ENCODE results near the gene PTMA.

PTMA gene

DNA sequence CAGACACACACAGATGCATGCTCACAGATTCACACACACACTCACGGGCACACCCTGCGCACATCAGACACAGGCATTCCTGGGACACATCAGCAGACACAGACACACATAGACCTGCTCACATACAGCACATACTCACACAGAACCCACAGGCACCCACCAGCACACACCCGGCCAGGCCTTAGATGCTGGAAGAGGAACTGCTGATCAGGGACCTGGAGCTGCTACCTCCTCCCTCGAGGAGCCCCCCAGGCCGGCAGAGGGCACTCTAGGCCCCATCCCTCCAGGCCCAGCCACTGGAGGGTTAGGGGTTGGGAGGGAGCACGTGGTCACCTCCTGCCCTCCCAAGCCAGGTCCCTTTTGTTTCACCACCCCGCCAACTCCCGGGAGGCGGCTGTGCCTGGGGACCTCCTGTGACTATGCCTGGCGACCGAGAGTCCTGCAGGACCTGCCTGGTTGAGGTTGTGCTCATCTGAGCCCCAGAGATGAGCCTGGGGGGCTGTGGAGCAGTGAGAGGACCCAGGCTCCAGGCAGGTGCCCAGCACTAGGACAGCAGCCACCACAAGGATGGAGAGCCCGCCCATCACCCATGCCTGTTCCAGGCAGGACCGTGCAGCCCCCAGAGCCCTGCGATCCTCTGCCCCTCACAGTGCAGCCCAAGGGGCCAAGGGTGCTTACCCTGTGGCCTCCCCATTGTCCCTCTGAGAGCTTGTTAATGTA is 21.0 kb upstream of the PTMA start:
- Histone ChIP-seq H3K4me1 (ENCODE audit: control insufficient read depth, insufficient read depth, low read length) (no peaks in the 10 kb centered on the region), H3K9ac (ENCODE audit: low read length) (no peak overlapping the region), H3K27me3 (replicated peaks; ENCODE audit: control insufficient read depth, insufficient read depth, low read length) (no peaks in the 10 kb centered on the region), H3K9me3 (ENCODE audit: control insufficient read depth, low read length) (no peaks in the 10 kb centered on the region), H3K4me3 (ENCODE audit: low read length) (no peak overlapping the region), H3K36me3 (ENCODE audit: control insufficient read depth, insufficient read depth, low read length, severe bottlenecking) (no peaks in the 10 kb centered on the region)
- peak; percentile 55 for DNase-seq (ENCODE audit: low read depth)

DNA sequence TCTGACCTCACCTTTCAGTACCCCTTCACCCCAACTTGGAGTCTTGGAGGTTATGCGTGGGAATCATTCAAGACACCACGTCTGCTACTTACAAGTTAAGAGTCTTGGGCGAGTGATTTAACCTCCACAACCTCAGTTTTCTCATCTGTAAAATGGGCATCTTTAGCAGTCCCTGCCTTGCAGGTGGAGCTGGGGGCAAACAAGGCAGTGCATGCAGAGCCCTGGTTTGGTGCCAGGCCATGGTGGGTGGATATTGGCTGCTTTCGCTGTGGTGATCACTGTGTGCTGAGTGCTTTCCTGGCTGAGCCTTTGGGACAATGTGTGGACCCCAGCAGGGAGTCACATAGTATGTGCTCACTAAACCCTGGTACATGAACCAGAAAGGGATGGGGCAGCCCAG is 20.4 kb upstream of the PTMA start:
- H3K9ac ChIP-seq (ENCODE audit: low read length), result no peak overlapping the region
- H3K9me3 ChIP-seq (ENCODE audit: control insufficient read depth, low read length), result no peaks in the 10 kb centered on the region
- no peaks in the 10 kb centered on the region for H3K27me3 ChIP-seq (replicated peaks; ENCODE audit: control insufficient read depth, insufficient read depth, low read length)
- no peak for DNase-seq (ENCODE audit: low read depth)
- no peak overlapping the region for H3K4me3 ChIP-seq (ENCODE audit: low read length)
- H3K4me1 ChIP-seq (ENCODE audit: control insufficient read depth, insufficient read depth, low read length), result no peaks in the 10 kb centered on the region
- H3K36me3 ChIP-seq (ENCODE audit: control insufficient read depth, insufficient read depth, low read length, severe bottlenecking), result no peaks in the 10 kb centered on the region

DNA sequence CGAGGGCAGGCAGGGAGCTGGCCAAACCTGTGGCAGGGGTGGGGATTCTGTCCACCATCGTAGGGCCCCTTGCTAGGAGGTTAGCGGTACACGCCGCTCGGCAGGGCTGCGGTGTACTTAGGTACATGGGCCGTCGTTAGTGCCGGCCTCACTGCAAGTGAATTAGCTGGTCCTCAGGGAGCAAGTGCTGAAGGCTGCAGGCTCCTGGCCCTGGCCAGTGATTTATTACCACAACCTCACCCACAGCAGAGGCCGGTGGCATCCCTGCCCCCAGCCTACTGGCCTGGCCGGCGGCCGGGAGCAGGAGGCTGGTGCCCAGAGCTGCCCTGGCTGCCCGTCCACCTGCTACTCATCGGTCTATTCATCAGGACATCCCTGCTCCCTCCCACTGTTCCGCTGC is 19.6 kb upstream of the PTMA start:
- H3K9ac ChIP-seq (ENCODE audit: low read length), result no peak overlapping the region
- no peaks in the 10 kb centered on the region for H3K27me3 ChIP-seq (replicated peaks; ENCODE audit: control insufficient read depth, insufficient read depth, low read length)
- no peak for DNase-seq (ENCODE audit: low read depth)
- H3K4me1 ChIP-seq (ENCODE audit: control insufficient read depth, insufficient read depth, low read length), result peaks cover 2% of the 10 kb centered on the region
- H3K36me3 ChIP-seq (ENCODE audit: control insufficient read depth, insufficient read depth, low read length, severe bottlenecking), result no peaks in the 10 kb centered on the region
- no peaks in the 10 kb centered on the region for H3K9me3 ChIP-seq (ENCODE audit: control insufficient read depth, low read length)
- no peak overlapping the region for H3K4me3 ChIP-seq (ENCODE audit: low read length)

DNA sequence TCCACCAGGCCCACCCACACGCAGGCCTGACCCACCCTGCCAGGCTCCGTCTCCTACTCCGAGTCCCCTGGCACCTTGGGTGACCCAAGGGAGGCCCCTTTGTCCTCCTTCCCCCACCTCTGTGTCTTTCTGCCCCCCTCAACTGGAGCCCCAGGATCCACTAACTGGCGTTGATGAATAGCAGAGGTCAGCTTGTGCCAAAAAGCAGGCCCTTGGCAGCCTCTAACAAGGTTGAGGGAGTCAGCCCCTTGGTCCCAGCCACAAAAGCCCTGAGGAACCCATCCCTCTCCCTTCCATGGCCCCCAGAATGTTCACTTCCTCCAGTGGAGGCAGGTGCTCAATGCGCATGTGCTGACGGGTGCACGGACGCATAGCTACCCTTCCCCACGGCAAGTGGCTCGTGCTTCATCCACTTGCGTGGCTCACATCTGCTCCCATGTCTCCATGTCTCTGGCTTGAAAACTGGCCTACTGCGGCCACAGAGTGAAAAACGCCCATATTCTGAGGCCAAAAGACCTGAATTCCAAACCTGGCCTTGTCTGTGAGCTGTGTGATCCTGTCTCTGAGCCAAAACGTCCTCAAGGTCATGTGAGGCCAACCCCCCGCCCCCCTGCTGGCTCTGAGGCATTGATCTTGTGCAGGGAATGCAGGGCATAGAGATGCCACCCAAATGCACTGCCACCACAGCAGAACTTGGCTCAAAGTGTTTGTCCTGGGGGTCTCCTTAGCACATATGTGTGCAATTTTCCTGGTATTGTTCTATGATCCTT is 19.0 kb upstream of the PTMA start:
- Histone ChIP-seq H3K27me3 (replicated peaks; ENCODE audit: control insufficient read depth, insufficient read depth, low read length) (no peaks in the 10 kb centered on the region), H3K4me3 (ENCODE audit: low read length) (no peak overlapping the region), H3K9me3 (ENCODE audit: control insufficient read depth, low read length) (no peaks in the 10 kb centered on the region), H3K36me3 (ENCODE audit: control insufficient read depth, insufficient read depth, low read length, severe bottlenecking) (no peaks in the 10 kb centered on the region), H3K4me1 (ENCODE audit: control insufficient read depth, insufficient read depth, low read length) (peaks cover 4% of the 10 kb centered on the region), H3K9ac (ENCODE audit: low read length) (no peak overlapping the region)
- no peak for DNase-seq (ENCODE audit: low read depth)

DNA sequence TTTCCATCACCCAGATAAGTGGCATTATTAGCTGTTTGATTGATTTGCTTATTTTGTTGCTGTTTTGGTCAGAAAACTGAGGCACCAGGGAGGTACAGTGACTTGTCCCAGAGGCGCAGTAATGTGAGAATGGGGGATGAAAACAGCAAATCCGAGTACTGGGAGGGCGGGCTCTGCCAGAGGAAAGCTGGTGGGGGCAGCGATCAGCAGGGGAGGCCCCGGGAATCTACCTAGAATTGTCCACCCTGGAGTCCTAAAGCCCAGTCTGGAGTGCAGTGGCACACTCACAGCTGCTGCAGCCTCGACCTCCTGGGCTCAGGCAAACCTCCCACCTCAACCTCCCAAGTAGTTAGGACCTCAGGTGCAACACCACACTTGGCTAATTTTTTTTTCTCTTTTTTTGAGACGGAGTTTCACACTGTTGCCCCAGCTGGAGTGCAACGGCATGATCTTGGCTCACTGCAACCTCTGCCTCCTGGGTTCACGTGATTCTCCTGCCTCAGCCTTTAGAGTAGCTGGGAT is 17.0 kb upstream of the PTMA start:
- Histone ChIP-seq H3K36me3 (ENCODE audit: control insufficient read depth, insufficient read depth, low read length, severe bottlenecking) (no peaks in the 10 kb centered on the region), H3K4me1 (ENCODE audit: control insufficient read depth, insufficient read depth, low read length) (peaks cover 17% of the 10 kb centered on the region), H3K4me3 (ENCODE audit: low read length) (no peak overlapping the region), H3K9me3 (ENCODE audit: control insufficient read depth, low read length) (no peaks in the 10 kb centered on the region), H3K9ac (ENCODE audit: low read length) (no peak overlapping the region), H3K27me3 (replicated peaks; ENCODE audit: control insufficient read depth, insufficient read depth, low read length) (no peaks in the 10 kb centered on the region)
- no peak for DNase-seq (ENCODE audit: low read depth)

DNA sequence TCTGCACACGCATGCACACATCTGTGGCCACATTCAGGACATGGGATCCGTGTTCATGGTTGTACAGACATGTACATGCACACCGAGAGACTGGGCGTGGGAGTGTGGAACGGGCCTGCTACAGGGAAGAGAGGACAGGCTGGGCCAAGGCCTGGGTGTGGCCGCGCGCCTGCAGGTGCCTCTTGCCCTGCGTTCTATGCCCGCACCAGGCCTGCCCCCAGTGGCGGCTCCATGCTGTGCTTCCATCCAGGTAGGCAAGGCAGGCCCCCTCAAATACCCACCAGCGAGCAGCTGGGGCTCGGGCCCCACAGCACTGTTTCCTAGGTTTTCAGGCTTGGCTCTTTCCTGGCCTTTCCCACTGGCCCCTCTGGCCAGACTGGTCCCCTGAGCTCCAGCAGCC is 15.5 kb upstream of the PTMA start:
- no peaks in the 10 kb centered on the region for H3K36me3 ChIP-seq (ENCODE audit: control insufficient read depth, insufficient read depth, low read length, severe bottlenecking)
- H3K9ac ChIP-seq (ENCODE audit: low read length), result no peak overlapping the region
- H3K9me3 ChIP-seq (ENCODE audit: control insufficient read depth, low read length), result no peaks in the 10 kb centered on the region
- peaks cover 28% of the 10 kb centered on the region for H3K4me1 ChIP-seq (ENCODE audit: control insufficient read depth, insufficient read depth, low read length)
- no peak for DNase-seq (ENCODE audit: low read depth)
- no peaks in the 10 kb centered on the region for H3K27me3 ChIP-seq (replicated peaks; ENCODE audit: control insufficient read depth, insufficient read depth, low read length)
- H3K4me3 ChIP-seq (ENCODE audit: low read length), result no peak overlapping the region

DNA sequence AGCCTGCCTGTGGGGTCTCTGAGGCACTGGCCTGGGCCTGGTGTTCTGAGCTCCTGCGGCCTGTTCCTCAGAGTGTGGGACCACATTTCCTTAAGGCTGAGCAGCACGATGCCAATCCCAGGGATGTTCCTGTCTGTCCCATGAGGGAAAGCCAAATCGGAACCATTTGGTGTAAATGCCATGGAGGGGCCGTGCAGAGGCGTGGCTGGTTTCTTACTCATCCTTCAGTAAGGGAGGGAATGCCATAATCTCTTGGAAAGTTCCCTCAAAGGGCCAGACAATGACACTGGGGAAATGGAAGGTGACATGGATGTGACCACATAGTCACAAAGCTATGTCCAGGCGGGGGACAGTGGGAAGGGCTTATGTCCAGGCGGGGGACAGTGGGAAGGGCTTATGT is 14.4 kb upstream of the PTMA start:
- Histone ChIP-seq H3K4me3 (ENCODE audit: low read length) (no peak overlapping the region), H3K4me1 (ENCODE audit: control insufficient read depth, insufficient read depth, low read length) (peaks cover 28% of the 10 kb centered on the region), H3K27me3 (replicated peaks; ENCODE audit: control insufficient read depth, insufficient read depth, low read length) (no peaks in the 10 kb centered on the region), H3K36me3 (ENCODE audit: control insufficient read depth, insufficient read depth, low read length, severe bottlenecking) (no peaks in the 10 kb centered on the region), H3K9ac (ENCODE audit: low read length) (no peak overlapping the region), H3K9me3 (ENCODE audit: control insufficient read depth, low read length) (no peaks in the 10 kb centered on the region)
- no peak for DNase-seq (ENCODE audit: low read depth)

DNA sequence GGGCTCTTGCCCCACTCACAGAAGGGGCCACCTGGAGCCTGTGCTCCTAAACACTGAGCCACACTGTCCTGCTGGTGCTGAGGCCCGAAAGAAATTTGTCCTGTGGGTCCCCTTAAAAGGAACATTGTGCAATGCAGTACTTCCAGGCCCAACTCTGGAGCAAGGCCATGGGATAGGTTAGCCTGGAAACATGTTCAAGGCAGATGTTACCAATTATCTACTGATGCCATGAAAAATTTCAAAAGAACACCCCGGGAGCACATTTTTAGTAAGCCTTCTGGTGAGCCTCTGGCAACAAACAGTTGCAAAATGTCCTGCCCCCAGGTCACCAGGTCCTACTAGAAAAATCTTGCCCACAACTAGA is 12.3 kb upstream of the PTMA start:
- no peaks in the 10 kb centered on the region for H3K36me3 ChIP-seq (ENCODE audit: control insufficient read depth, insufficient read depth, low read length, severe bottlenecking)
- H3K9me3 ChIP-seq (ENCODE audit: control insufficient read depth, low read length), result no peaks in the 10 kb centered on the region
- peaks cover 28% of the 10 kb centered on the region for H3K4me1 ChIP-seq (ENCODE audit: control insufficient read depth, insufficient read depth, low read length)
- H3K9ac ChIP-seq (ENCODE audit: low read length), result peak overlapping the region; percentile 41
- H3K4me3 ChIP-seq (ENCODE audit: low read length), result no peak overlapping the region
- DNase-seq (ENCODE audit: low read depth), result peak; percentile 97
- H3K27me3 ChIP-seq (replicated peaks; ENCODE audit: control insufficient read depth, insufficient read depth, low read length), result no peaks in the 10 kb centered on the region

DNA sequence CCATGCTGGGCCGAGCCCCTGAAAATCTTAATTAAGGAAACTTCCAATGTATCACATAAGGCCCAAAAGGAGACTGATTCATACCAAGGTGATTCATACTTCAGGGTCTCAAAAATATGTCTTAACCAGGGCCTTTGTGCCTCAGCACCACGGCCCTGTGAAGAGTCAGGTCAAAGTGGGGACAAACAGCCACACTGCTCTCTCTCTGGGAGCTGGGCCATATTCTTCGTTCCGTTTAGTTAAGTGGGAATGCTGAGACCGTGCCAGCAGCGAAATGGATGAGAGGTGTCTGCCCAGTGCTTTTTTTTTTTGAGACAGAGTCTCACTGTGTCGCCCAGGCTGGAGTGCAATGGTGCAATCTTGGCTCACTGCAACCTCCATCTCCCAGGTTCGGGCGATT is 9.3 kb upstream of the PTMA start:
- Histone ChIP-seq H3K4me1 (ENCODE audit: control insufficient read depth, insufficient read depth, low read length) (peaks cover 38% of the 10 kb centered on the region), H3K4me3 (ENCODE audit: low read length) (no peak overlapping the region), H3K27me3 (replicated peaks; ENCODE audit: control insufficient read depth, insufficient read depth, low read length) (no peaks in the 10 kb centered on the region), H3K9me3 (ENCODE audit: control insufficient read depth, low read length) (no peaks in the 10 kb centered on the region), H3K36me3 (ENCODE audit: control insufficient read depth, insufficient read depth, low read length, severe bottlenecking) (no peaks in the 10 kb centered on the region), H3K9ac (ENCODE audit: low read length) (no peak overlapping the region)
- no peak for DNase-seq (ENCODE audit: low read depth)

DNA sequence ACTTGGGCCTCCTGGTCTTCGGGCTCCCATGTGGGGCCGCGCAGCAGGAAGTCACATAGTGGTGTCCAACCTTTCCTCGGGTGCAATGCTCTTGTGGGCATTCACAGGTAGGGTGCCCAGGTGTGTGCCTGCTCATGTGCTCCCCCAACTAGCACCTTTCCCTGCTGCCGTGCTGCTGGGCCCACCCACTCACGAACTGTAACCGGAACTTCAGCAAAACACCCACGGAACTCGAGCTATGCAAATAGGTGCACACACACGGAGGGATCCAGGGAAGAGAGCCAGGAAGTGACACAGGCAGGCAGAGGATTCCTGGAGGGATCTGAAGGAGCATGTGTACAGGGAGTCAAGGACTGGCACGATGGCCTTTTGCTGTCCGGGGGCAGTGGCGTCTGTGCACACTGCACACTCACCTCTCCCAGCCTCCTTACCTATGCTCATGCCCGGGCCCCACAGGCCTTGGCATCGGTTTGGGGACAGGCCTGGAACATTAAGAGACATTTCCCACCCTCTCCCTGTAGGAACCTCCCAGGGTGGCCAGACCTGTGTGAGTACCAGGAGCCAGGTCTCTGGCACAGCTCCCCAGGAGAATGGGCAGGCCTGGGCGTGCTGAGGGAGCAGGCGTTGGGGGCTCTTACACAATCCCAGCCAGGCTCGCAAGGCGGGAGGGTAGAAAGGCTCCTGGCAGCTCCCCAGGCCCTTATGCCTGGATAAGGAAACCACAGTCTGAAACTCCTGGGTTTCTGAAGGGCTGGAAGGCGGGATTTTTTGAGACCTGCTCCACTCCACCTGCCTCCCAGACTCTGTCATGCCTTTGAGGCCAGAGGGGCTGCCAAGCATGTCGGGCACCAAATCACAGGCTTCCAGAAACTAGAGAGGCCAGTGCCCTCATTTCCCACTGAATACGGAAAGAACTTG is 6.6 kb upstream of the PTMA start:
- H3K9me3 ChIP-seq (ENCODE audit: control insufficient read depth, low read length), result no peaks in the 10 kb centered on the region
- H3K9ac ChIP-seq (ENCODE audit: low read length), result peak overlapping the region; percentile 2
- DNase-seq (ENCODE audit: low read depth), result peak; percentile 20
- H3K4me1 ChIP-seq (ENCODE audit: control insufficient read depth, insufficient read depth, low read length), result peaks cover 25% of the 10 kb centered on the region
- no peaks in the 10 kb centered on the region for H3K27me3 ChIP-seq (replicated peaks; ENCODE audit: control insufficient read depth, insufficient read depth, low read length)
- H3K4me3 ChIP-seq (ENCODE audit: low read length), result no peak overlapping the region
- no peaks in the 10 kb centered on the region for H3K36me3 ChIP-seq (ENCODE audit: control insufficient read depth, insufficient read depth, low read length, severe bottlenecking)

DNA sequence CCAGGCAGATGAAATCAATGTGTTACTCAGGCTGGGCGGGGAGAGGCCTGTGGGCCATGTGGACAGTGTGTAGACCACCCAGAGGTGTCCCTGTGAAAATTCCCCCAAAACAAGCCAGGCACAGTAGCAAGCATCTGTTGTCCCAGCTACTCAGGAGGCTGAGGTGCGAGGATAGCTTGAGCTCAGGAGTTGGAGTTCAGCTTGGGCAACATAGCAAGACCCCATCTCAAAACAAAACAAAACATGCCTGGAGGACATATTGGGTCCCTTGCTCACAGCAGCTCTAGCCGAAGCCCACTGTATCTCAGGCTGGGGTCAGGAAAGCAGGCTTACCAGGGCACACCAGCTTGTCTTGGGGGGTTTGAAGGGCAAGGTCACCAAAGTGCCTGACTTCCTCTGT is 4.3 kb upstream of the PTMA start:
- no peak for DNase-seq (ENCODE audit: low read depth)
- H3K36me3 ChIP-seq (ENCODE audit: control insufficient read depth, insufficient read depth, low read length, severe bottlenecking), result no peaks in the 10 kb centered on the region
- H3K4me1 ChIP-seq (ENCODE audit: control insufficient read depth, insufficient read depth, low read length), result peaks cover 19% of the 10 kb centered on the region
- H3K27me3 ChIP-seq (replicated peaks; ENCODE audit: control insufficient read depth, insufficient read depth, low read length), result no peaks in the 10 kb centered on the region
- H3K9me3 ChIP-seq (ENCODE audit: control insufficient read depth, low read length), result no peaks in the 10 kb centered on the region
- no peak overlapping the region for H3K4me3 ChIP-seq (ENCODE audit: low read length)
- H3K9ac ChIP-seq (ENCODE audit: low read length), result no peak overlapping the region
